RKO (cell line): Measurements from ENCODE around the gene ZNF594.
"Not testable (repeated sequence)": the region's sequence is repeated elsewhere in the genome, so short reads cannot be mapped to it uniquely, and the experiment has no call there.

Source experiments
- DNase-seq: peaks from one replicate; pipeline ENCODE4 v3.0.0-alpha.2; 2016; ENCODE audit warnings: low spot score

ZNF594 gene

DNA sequence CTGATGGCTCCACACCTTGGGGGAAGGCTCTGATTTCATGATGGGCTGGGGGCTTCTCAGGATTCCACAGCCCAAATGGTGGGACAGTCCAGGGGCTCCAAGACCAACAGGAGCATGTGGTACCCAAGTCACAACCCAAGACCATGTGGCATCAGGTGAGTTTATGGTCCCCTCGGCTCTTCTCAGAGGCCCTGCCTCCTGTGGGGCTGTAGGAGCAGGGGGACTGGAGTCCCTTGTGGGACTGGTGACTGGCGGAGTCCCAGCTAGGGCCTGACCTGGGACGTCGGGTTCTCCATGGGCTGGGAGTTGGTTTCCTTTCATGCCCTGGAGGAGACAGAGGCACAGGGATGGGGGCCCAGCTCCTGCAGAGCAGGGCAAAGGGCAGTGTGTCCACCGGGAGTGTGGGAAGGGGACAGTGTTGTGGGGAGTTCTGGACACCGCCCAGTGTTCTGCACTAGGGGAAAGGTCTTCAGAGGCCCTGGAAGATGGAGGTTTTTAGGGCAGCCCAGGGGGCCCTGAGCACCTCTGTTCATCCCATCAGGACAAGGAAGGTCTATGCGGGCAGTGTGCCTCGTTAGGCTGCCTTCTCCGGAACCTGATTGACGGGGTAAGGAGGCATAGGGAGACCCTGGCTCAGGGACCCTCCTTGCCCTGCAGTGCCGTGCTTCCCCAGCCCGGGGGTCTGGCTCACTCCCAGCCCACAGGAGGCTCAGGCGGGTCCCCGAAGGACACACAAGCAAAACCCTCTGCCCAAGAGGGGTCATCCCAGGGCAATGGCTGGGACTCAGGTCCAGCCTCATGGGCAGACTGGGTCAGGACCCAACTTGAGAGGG is 54.9 kb downstream of the ZNF594 start:
- DNase-seq, result not testable (repeated sequence)

GRCh38 chr17:5135726-5136579 is 55.7 kb downstream of the ZNF594 start:
- no peak for DNase-seq

DNA sequence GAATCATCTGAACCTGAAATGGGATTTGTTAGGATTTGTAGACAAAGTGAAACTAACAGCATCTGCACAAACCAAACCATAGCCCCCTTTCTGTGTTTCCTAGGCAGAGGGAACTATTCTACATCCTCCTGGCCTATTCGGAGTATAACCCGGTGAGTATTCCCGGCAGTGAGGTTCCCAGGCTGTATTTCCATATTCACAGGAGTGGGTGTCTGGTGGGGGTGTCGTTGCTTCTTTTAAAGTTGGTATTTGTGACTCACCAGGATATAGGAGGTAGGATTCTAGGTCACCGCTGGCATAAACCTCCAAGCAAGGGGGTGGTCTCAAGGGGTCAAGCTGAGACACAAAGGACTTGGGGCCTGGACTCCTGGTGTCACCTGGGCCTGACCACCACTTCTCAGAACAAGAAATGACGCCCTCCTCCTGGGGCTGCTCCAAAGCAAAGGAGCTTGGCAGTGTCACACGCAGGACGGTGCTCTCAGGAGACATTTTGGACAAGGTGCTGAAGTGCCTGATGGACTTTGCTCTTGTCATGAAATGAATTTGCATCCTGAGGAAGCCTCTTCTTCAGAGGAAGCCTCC is 56.4 kb downstream of the ZNF594 start:
- not testable (repeated sequence) for DNase-seq

DNA sequence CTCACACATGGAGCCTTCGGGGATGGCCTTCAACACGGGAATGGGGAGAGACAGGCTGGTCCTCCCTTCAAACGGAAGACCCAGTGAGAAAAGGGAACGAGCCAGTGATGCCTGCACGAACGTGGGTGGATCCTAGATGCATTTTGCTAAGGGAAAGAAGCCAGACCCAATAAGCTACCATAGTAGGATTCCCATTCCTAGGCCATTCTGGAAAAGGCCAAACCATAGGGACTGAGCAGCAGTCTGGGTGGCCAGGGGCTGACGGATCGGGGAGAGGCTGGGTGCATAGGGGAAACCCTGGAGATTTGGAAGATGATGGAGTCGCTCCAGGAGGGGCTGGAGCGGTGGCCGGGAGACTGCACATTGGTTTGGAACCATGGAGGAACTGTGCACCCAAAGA is 57.1 kb downstream of the ZNF594 start:
- DNase-seq, result not testable (repeated sequence)

GRCh38 chr17:5133961-5134360 is 57.7 kb downstream of the ZNF594 start:
- not testable (repeated sequence) for DNase-seq

DNA sequence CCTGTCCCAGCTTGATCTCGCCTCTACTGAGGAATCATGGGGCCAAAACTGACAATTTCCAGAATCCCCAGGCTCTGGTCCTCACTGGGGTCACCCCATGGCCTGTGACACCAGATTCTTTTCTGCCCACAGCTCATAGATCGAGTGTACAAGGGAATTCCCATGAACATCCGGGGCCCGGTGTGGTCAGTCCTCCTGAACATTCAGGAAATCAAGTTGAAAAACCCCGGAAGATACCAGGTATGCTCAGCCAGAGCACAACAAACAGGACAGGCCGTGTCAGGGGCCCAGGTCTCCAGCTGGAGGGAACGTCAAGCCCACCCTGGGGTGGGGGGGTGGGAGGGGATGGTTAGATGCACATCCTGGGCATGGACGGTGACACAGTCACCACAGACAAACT is 58.4 kb downstream of the ZNF594 start:
- no peak for DNase-seq

- DNase-seq, result not testable (repeated sequence)
Observed at GRCh38 chr17:5132503-5133225, 59.0 kb downstream of the ZNF594 start.

- not testable (repeated sequence) for DNase-seq
Observed at GRCh38 chr17:5131799-5132502, 59.7 kb downstream of the ZNF594 start.

- DNase-seq, result no peak
Observed at GRCh38 chr17:5131146-5131715, 60.4 kb downstream of the ZNF594 start.

- not testable (repeated sequence) for DNase-seq
Observed at GRCh38 chr17:5130687-5131086, 61.0 kb downstream of the ZNF594 start.

- DNase-seq, result not testable (repeated sequence)
Observed at GRCh38 chr17:5130261-5130660, 61.4 kb downstream of the ZNF594 start.

DNA sequence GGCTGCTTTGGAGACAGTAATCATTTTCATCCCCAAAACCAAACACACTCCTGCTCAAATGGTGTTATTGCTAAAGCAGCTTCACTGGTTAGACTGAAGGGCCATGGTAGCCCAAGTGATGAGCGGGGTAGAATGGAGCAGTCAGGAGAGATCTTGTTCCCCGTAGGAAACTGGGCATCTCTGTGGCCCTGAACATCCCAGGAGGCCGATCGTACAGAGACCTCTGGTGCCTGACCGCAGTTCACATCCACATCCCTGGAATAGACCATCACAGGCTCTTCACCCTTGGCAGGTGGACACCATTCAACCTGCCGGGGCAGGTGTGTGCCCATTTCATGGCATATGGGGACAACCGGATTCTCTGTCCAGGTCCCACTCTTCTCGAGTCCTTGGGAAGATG is 61.9 kb downstream of the ZNF594 start:
- DNase-seq, result not testable (repeated sequence)
